ENCODE data around the gene PADI2.

The PADI2 gene

GRCh38 chr1:17097787-17098186 is 21.5 kb downstream of the PADI2 start:
- Histone ChIP-seq H3K27me3 (ENCODE audit: control insufficient read depth in 3 of 3, insufficient read depth in 3 of 3, low read depth in 1 of 3, low read length in 3 of 3) (peaks cover 0 to 47% (median 0%) of the 10 kb centered on the region in 3 experiments), H3K36me3 (replicated peaks in 1 of 2; ENCODE audit: control insufficient read depth in 2 of 2, insufficient read depth in 2 of 2, low read length in 2 of 2) (no peaks in the 10 kb centered on the region), H3K4me1 (ENCODE audit: control insufficient read depth in 2 of 2, insufficient read depth in 1 of 2, low read depth in 1 of 2, low read length in 2 of 2) (peaks cover 0 to 19% of the 10 kb centered on the region in 2 donors), H2AK5ac (ENCODE audit: low read depth, low read length) (no peak overlapping the region), H3K27ac (replicated peaks; ENCODE audit: low read length) (no peak overlapping the region), H4K8ac (ENCODE audit: low read depth, low read length) (no peak overlapping the region), H2BK120ac (ENCODE audit: low read depth, low read length) (no peak overlapping the region), H4K91ac (ENCODE audit: low read depth, low read length, poor library complexity) (no peak overlapping the region), H2BK15ac (ENCODE audit: low read length) (no peak overlapping the region), H2BK12ac (ENCODE audit: low read length) (no peak overlapping the region), H3K9me3 (replicated peaks in 1 of 2; ENCODE audit: control insufficient read depth in 2 of 2, insufficient read depth in 1 of 2, low read depth in 1 of 2, low read length in 2 of 2) (peaks cover 0 to 2% of the 10 kb centered on the region in 2 donors), H3K4me2 (ENCODE audit: insufficient read depth, low read length, poor library complexity, severe bottlenecking) (no peak overlapping the region), H3K4ac (ENCODE audit: low read length) (no peak overlapping the region), H3K14ac (ENCODE audit: low read length) (no peak overlapping the region), H3K18ac (ENCODE audit: low read length) (no peak overlapping the region), H3K9ac (ENCODE audit: low read depth, low read length, poor library complexity) (no peak overlapping the region), H3K79me1 (ENCODE audit: low read depth, low read length) (no peaks in the 10 kb centered on the region), H2BK5ac (ENCODE audit: low read length) (peak overlapping the region; percentile 47), H2AFZ (ENCODE audit: low read length) (peak overlapping the region; percentile 15), H3K4me3 (ENCODE audit: low read length in 2 of 2) (no peak overlapping the region), H3K23ac (ENCODE audit: low read depth, low read length, poor library complexity) (no peak overlapping the region)
- DNase-seq (ENCODE audit: low spot score): no peak
- WGBS, 2 donors (ENCODE audit: extremely low coverage in 2 of 2, insufficient read length in 2 of 2, insufficient replicate concordance in 1 of 2): no CpG with 5 or more reads among the region's 14 CpGs

DNA sequence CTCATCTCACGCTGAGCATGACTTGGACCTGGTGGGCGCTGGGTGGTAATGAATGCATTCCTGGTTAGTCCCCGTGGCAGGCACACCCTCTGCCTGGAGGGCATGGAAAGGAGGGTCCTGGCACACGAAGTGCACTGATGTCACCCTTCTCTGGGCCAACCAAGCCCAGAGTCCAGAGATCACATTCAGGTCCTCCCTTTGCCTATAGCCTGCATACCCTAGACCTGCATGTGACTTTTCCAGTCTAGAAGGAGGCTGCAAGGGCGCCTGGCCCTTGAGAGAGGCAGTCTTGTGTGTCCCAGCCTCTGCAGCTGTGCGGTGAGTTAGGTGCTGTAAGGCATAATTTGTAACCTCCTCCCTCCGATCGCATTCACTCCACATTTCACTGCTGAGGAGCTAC is 22.1 kb downstream of the PADI2 start:
- Histone ChIP-seq H3K27me3 (ENCODE audit: control insufficient read depth in 3 of 3, insufficient read depth in 3 of 3, low read depth in 1 of 3, low read length in 3 of 3) (peaks cover 0 to 47% (median 0%) of the 10 kb centered on the region in 3 experiments), H2AFZ (ENCODE audit: low read length) (no peak overlapping the region), H4K8ac (ENCODE audit: low read depth, low read length) (no peak overlapping the region), H3K27ac (replicated peaks; ENCODE audit: low read length) (no peak overlapping the region), H3K4me1 (ENCODE audit: control insufficient read depth in 2 of 2, insufficient read depth in 1 of 2, low read depth in 1 of 2, low read length in 2 of 2) (peaks cover 0 to 19% of the 10 kb centered on the region in 2 donors), H3K14ac (ENCODE audit: low read length) (no peak overlapping the region), H2BK120ac (ENCODE audit: low read depth, low read length) (no peak overlapping the region), H2BK15ac (ENCODE audit: low read length) (no peak overlapping the region), H3K79me1 (ENCODE audit: low read depth, low read length) (no peaks in the 10 kb centered on the region), H3K9me3 (replicated peaks in 1 of 2; ENCODE audit: control insufficient read depth in 2 of 2, insufficient read depth in 1 of 2, low read depth in 1 of 2, low read length in 2 of 2) (peaks cover 0 to 2% of the 10 kb centered on the region in 2 donors), H3K18ac (ENCODE audit: low read length) (peak overlapping the region; percentile 2), H3K9ac (ENCODE audit: low read depth, low read length, poor library complexity) (no peak overlapping the region), H3K4me2 (ENCODE audit: insufficient read depth, low read length, poor library complexity, severe bottlenecking) (no peak overlapping the region), H2BK5ac (ENCODE audit: low read length) (peak overlapping the region; percentile 47), H3K4ac (ENCODE audit: low read length) (no peak overlapping the region), H3K4me3 (ENCODE audit: low read length in 2 of 2) (no peak overlapping the region), H2BK12ac (ENCODE audit: low read length) (no peak overlapping the region), H2AK5ac (ENCODE audit: low read depth, low read length) (no peak overlapping the region), H4K91ac (ENCODE audit: low read depth, low read length, poor library complexity) (no peak overlapping the region), H3K36me3 (replicated peaks in 1 of 2; ENCODE audit: control insufficient read depth in 2 of 2, insufficient read depth in 2 of 2, low read length in 2 of 2) (no peaks in the 10 kb centered on the region), H3K23ac (ENCODE audit: low read depth, low read length, poor library complexity) (no peak overlapping the region)
- no CpG with 5 or more reads among the region's 8 CpGs for WGBS, 2 donors (ENCODE audit: extremely low coverage in 2 of 2, insufficient read length in 2 of 2, insufficient replicate concordance in 1 of 2)
- DNase-seq (ENCODE audit: low spot score): no peak

- no peak for DNase-seq (ENCODE audit: low spot score)
- no peak overlapping the region for H3K23ac ChIP-seq (ENCODE audit: low read depth, low read length, poor library complexity)
- no peak overlapping the region for H3K27ac ChIP-seq (replicated peaks; ENCODE audit: low read length)
- no peaks in the 10 kb centered on the region for H3K79me1 ChIP-seq (ENCODE audit: low read depth, low read length)
- H2BK12ac ChIP-seq (ENCODE audit: low read length): no peak overlapping the region
- no peak overlapping the region for H4K8ac ChIP-seq (ENCODE audit: low read depth, low read length)
- H3K9me3 ChIP-seq (replicated peaks in 1 of 2; ENCODE audit: control insufficient read depth in 2 of 2, insufficient read depth in 1 of 2, low read depth in 1 of 2, low read length in 2 of 2): peaks cover 0 to 2% of the 10 kb centered on the region in 2 donors
- no peak overlapping the region for H2BK5ac ChIP-seq (ENCODE audit: low read length)
- H2AK5ac ChIP-seq (ENCODE audit: low read depth, low read length): no peak overlapping the region
- no peak overlapping the region for H4K91ac ChIP-seq (ENCODE audit: low read depth, low read length, poor library complexity)
- H3K36me3 ChIP-seq (replicated peaks in 1 of 2; ENCODE audit: control insufficient read depth in 2 of 2, insufficient read depth in 2 of 2, low read length in 2 of 2): no peaks in the 10 kb centered on the region
- no peak overlapping the region for H3K14ac ChIP-seq (ENCODE audit: low read length)
- H3K18ac ChIP-seq (ENCODE audit: low read length): no peak overlapping the region
- WGBS, 2 donors (ENCODE audit: extremely low coverage in 2 of 2, insufficient read length in 2 of 2, insufficient replicate concordance in 1 of 2): no CpG with 5 or more reads among the region's 1 CpG
- H3K9ac ChIP-seq (ENCODE audit: low read depth, low read length, poor library complexity): no peak overlapping the region
- H3K4me2 ChIP-seq (ENCODE audit: insufficient read depth, low read length, poor library complexity, severe bottlenecking): no peak overlapping the region
- peaks cover 0 to 19% of the 10 kb centered on the region in 2 donors for H3K4me1 ChIP-seq (ENCODE audit: control insufficient read depth in 2 of 2, insufficient read depth in 1 of 2, low read depth in 1 of 2, low read length in 2 of 2)
- peaks cover 0 to 47% (median 0%) of the 10 kb centered on the region in 3 experiments for H3K27me3 ChIP-seq (ENCODE audit: control insufficient read depth in 3 of 3, insufficient read depth in 3 of 3, low read depth in 1 of 3, low read length in 3 of 3)
- H2BK120ac ChIP-seq (ENCODE audit: low read depth, low read length): no peak overlapping the region
- H3K4me3 ChIP-seq (ENCODE audit: low read length in 2 of 2): no peak overlapping the region
- H2BK15ac ChIP-seq (ENCODE audit: low read length): no peak overlapping the region
- H2AFZ ChIP-seq (ENCODE audit: low read length): no peak overlapping the region
- no peak overlapping the region for H3K4ac ChIP-seq (ENCODE audit: low read length)
Observed at GRCh38 chr1:17096584-17096983, 22.7 kb downstream of the PADI2 start.

DNA sequence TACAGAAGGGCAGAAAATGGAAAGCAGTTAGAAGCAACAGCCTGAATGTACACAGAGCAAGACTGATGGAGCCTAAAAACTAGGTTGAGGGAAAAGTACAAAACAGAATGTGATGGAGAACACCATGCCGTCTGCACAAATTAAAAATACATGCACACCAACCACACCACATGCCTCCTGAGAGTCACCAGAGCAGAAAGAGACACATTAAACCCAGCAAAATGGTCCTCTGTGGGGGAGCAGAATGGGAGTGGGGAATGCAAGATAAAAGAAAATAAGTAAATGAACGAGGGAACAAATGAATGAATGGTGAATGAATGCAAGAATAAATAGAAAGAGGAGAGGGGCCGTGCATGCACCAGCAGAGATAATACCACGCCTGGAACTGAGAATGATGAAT is 24.1 kb downstream of the PADI2 start:
- H3K18ac ChIP-seq (ENCODE audit: low read length): no peak overlapping the region
- DNase-seq (ENCODE audit: low spot score): no peak
- H2BK12ac ChIP-seq (ENCODE audit: low read length): no peak overlapping the region
- H3K9ac ChIP-seq (ENCODE audit: low read depth, low read length, poor library complexity): no peak overlapping the region
- no peak overlapping the region for H3K14ac ChIP-seq (ENCODE audit: low read length)
- H2BK120ac ChIP-seq (ENCODE audit: low read depth, low read length): no peak overlapping the region
- H4K8ac ChIP-seq (ENCODE audit: low read depth, low read length): no peak overlapping the region
- H2AK5ac ChIP-seq (ENCODE audit: low read depth, low read length): no peak overlapping the region
- no peaks in the 10 kb centered on the region for H3K36me3 ChIP-seq (replicated peaks in 1 of 2; ENCODE audit: control insufficient read depth in 2 of 2, insufficient read depth in 2 of 2, low read length in 2 of 2)
- no CpG with 5 or more reads among the region's 4 CpGs for WGBS, 2 donors (ENCODE audit: extremely low coverage in 2 of 2, insufficient read length in 2 of 2, insufficient replicate concordance in 1 of 2)
- no peak overlapping the region for H2BK15ac ChIP-seq (ENCODE audit: low read length)
- no peak overlapping the region for H3K4ac ChIP-seq (ENCODE audit: low read length)
- no peak overlapping the region for H3K27ac ChIP-seq (replicated peaks; ENCODE audit: low read length)
- H3K23ac ChIP-seq (ENCODE audit: low read depth, low read length, poor library complexity): no peak overlapping the region
- H3K27me3 ChIP-seq (ENCODE audit: control insufficient read depth in 3 of 3, insufficient read depth in 3 of 3, low read depth in 1 of 3, low read length in 3 of 3): peaks cover 0 to 45% (median 0%) of the 10 kb centered on the region in 3 experiments
- H3K79me1 ChIP-seq (ENCODE audit: low read depth, low read length): no peaks in the 10 kb centered on the region
- H4K91ac ChIP-seq (ENCODE audit: low read depth, low read length, poor library complexity): no peak overlapping the region
- no peak overlapping the region for H2BK5ac ChIP-seq (ENCODE audit: low read length)
- no peak overlapping the region for H3K4me3 ChIP-seq (ENCODE audit: low read length in 2 of 2)
- no peak overlapping the region for H2AFZ ChIP-seq (ENCODE audit: low read length)
- H3K9me3 ChIP-seq (replicated peaks in 1 of 2; ENCODE audit: control insufficient read depth in 2 of 2, insufficient read depth in 1 of 2, low read depth in 1 of 2, low read length in 2 of 2): peaks cover 0 to 2% of the 10 kb centered on the region in 2 donors
- H3K4me2 ChIP-seq (ENCODE audit: insufficient read depth, low read length, poor library complexity, severe bottlenecking): no peak overlapping the region
- H3K4me1 ChIP-seq (ENCODE audit: control insufficient read depth in 2 of 2, insufficient read depth in 1 of 2, low read depth in 1 of 2, low read length in 2 of 2): peaks cover 0 to 19% of the 10 kb centered on the region in 2 donors
